ENCODE results near the gene ABCA13. TPM values are rescaled to one million over a fixed set of nuclear protein-coding genes. Genes with fewer than 3 reads are reported as not detected.

ABCA13 gene
- polyA plus RNA-seq, 1 experiment = 0.05 TPM

DNA sequence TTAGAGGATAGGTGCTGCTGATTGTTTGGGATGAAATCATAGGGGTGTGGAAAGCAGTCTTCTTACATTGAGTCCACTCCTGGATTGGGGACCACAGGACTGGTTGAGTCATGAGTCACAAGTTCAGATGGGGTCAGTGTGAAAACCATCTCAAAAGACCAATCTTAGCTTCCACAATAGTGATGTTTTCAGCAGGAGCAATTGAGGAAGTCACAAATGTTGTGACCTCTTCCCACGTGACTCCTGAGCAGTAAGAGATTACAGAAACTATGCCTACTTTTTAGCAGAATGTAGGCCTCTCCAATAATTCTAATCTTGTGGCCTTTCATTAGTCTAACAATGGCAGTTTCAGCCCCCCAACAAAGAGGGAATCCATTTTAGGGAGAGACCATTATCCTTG is 496.1 kb downstream of the ABCA13 start:
- DNase-seq (ENCODE audit: low read depth, low spot score) = no peak
- CTCF ChIA-PET = no interaction called here
- no peak for TF ChIP-seq CTCF (IDR thresholded peaks at IDR 0.05; ENCODE audit: low read depth, low read length)
- H3K27me3 ChIP-seq (ENCODE audit: control insufficient read depth, insufficient read depth, low read length) = no peaks in the 10 kb centered on the region
- H3K9me3 ChIP-seq (ENCODE audit: control insufficient read depth, insufficient read depth, low read length) = no peaks in the 10 kb centered on the region
- POLR2A ChIA-PET = no interaction called here
- H3K4me3 ChIP-seq (ENCODE audit: low read depth, low read length) = no peak overlapping the region
- no peak overlapping the region for H3K27ac ChIP-seq (ENCODE audit: low read depth, low read length)

GRCh38 chr7:48671656-48672055 is 500.4 kb downstream of the ABCA13 start:
- H3K27ac ChIP-seq (ENCODE audit: low read depth, low read length) = no peak overlapping the region
- TF ChIP-seq CTCF (IDR thresholded peaks at IDR 0.05; ENCODE audit: low read depth, low read length) = no peak
- ChIA-PET CTCF (no interaction called here), POLR2A (no interaction called here)
- H3K9me3 ChIP-seq (ENCODE audit: control insufficient read depth, insufficient read depth, low read length) = no peaks in the 10 kb centered on the region
- no peak overlapping the region for H3K4me3 ChIP-seq (ENCODE audit: low read depth, low read length)
- no peaks in the 10 kb centered on the region for H3K27me3 ChIP-seq (ENCODE audit: control insufficient read depth, insufficient read depth, low read length)
- no peak for DNase-seq (ENCODE audit: low read depth, low spot score)

DNA sequence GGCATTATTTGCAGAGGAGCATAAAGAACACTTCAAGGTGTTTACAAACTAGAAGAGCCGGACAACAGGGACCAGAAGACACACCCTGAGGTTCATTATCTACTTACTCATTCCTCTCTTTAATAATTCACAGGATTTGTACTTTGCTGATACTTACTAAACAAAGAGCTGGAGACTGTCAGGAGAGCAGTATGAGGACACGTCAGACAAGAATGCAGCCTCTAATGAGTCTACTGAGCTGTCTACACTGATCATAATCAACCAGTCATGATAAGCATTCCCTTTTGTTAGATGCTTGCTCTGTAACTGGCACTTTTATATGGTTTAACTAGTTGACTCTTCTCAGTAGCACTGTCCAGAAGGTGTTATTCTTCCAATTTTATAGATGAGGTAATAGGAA is 509.7 kb downstream of the ABCA13 start:
- H3K27me3 ChIP-seq (ENCODE audit: control insufficient read depth, insufficient read depth, low read length) = no peaks in the 10 kb centered on the region
- DNase-seq (ENCODE audit: low read depth, low spot score) = no peak
- ChIA-PET CTCF (interaction anchor here (0.7 kb wide), 1 partner anchor 1060 kb away, joined by 4 read pairs; no protein-coding TSS in a partner anchor), POLR2A (no interaction called here)
- no peak for TF ChIP-seq CTCF (IDR thresholded peaks at IDR 0.05; ENCODE audit: low read depth, low read length)
- H3K27ac ChIP-seq (ENCODE audit: low read depth, low read length) = no peak overlapping the region
- H3K4me3 ChIP-seq (ENCODE audit: low read depth, low read length) = no peak overlapping the region
- no peaks in the 10 kb centered on the region for H3K9me3 ChIP-seq (ENCODE audit: control insufficient read depth, insufficient read depth, low read length)

- Histone ChIP-seq H3K9me3 (ENCODE audit: control insufficient read depth, insufficient read depth, low read length) (peaks cover 10% of the 10 kb centered on the region), H3K27ac (ENCODE audit: low read depth, low read length) (no peak overlapping the region), H3K27me3 (ENCODE audit: control insufficient read depth, insufficient read depth, low read length) (no peaks in the 10 kb centered on the region), H3K4me3 (ENCODE audit: low read depth, low read length) (no peak overlapping the region)
- DNase-seq (ENCODE audit: low read depth, low spot score) = no peak
- CTCF ChIA-PET = no interaction called here
- no peak for TF ChIP-seq CTCF (IDR thresholded peaks at IDR 0.05; ENCODE audit: low read depth, low read length)
- POLR2A ChIA-PET = no interaction called here
Observed at GRCh38 chr7:48691788-48692187, 520.5 kb downstream of the ABCA13 start.

Other genes with a start within 250 kb of the ABCA13 start
- gene PKD1L1, start 223.0 kb upstream of the ABCA13 start, polyA plus RNA-seq (2011; rRNA removed) = 0.01 TPM in 2 replicates
- 20.0 and 27.9 TPM in 2 replicates for gene HUS1, start 191.8 kb upstream of the ABCA13 start, polyA plus RNA-seq (2011; rRNA removed)
- gene SUN3, start 142.4 kb upstream of the ABCA13 start, polyA plus RNA-seq (2011; rRNA removed) = not detected in 2 replicates
- gene C7orf57, start 135.9 kb upstream of the ABCA13 start, polyA plus RNA-seq (2011; rRNA removed) = not detected in 2 replicates
- gene UPP1, start 82.2 kb upstream of the ABCA13 start, polyA plus RNA-seq (2011; rRNA removed) = 7.9 and 8.3 TPM in 2 replicates